Neutrophil (primary cell): ENCODE data around the gene MEPE.

Experiments
- H3K27ac ChIP-seq: fragments of 200-600 bp; sonication (generic); 2 replicates; pipeline ENCODE4 v1.5.1; 2016; ENCODE audit warnings: mild to moderate bottlenecking, moderate library complexity
- H3K27me3 ChIP-seq: fragments of 200-600 bp; sonication (generic); 2 replicates; pipeline ENCODE4 v1.6.0; 2016; ENCODE audit warnings: mild to moderate bottlenecking
- H3K36me3 ChIP-seq: fragments of 200-600 bp; sonication (generic); 2 replicates; pipeline ENCODE4 v1.5.1; 2017
- H3K4me1 ChIP-seq, 2 experiments: fragments of 200-600 bp in 1 of 2; sonication (generic) in 1 of 2; 1 replicate in 1 of 2; 2 replicates in 1 of 2; pipeline versions ENCODE4 v1.5.1 to v1.6.1; 2013 to 2016; ENCODE audit warnings: low read depth in 1 of 2, low read length in 1 of 2, mild to moderate bottlenecking in 1 of 2, moderate library complexity in 1 of 2; ENCODE audit not compliant: control insufficient read depth in 1 of 2, insufficient read depth in 1 of 2
- H3K4me3 ChIP-seq, 2 experiments: fragments of 200-600 bp in 1 of 2; sonication (generic) in 1 of 2; 1 replicate in 1 of 2; 2 replicates in 1 of 2; pipeline ENCODE4 v1.5.1; 2013 to 2016; ENCODE audit warnings: low read depth in 1 of 2, low read length in 1 of 2, mild to moderate bottlenecking in 1 of 2, moderate library complexity in 1 of 2
- H3K9me3 ChIP-seq: fragments of 200-600 bp; sonication (generic); 2 replicates; pipeline ENCODE4 v1.5.1; 2016
- CTCF ChIP-seq: fragments of 200-600 bp; sonication (generic); IDR thresholded peaks from 2 replicates; pipeline ENCODE4 v1.5.1; 2016; ENCODE audit warnings: antibody characterized with exemption

Gene MEPE

GRCh38 chr4:87819281-87819919, 13.4 kb upstream of the MEPE start:
- no peak overlapping the region for H3K27ac ChIP-seq
- H3K4me3 ChIP-seq, result no peak overlapping the region
- no peak for TF ChIP-seq CTCF
- H3K36me3 ChIP-seq, result no peaks in the 10 kb centered on the region
- no peaks in the 10 kb centered on the region for H3K4me1 ChIP-seq
- no peaks in the 10 kb centered on the region for H3K9me3 ChIP-seq
- no peaks in the 10 kb centered on the region for H3K27me3 ChIP-seq

- H3K36me3 ChIP-seq, result no peaks in the 10 kb centered on the region
- H3K4me3 ChIP-seq, result no peak overlapping the region
- H3K27ac ChIP-seq, result no peak overlapping the region
- TF ChIP-seq CTCF, result no peak
- H3K27me3 ChIP-seq, result no peaks in the 10 kb centered on the region
- H3K4me1 ChIP-seq, result no peaks in the 10 kb centered on the region
- H3K9me3 ChIP-seq, result no peaks in the 10 kb centered on the region
Observed at GRCh38 chr4:87823200-87823599, 9.6 kb upstream of the MEPE start.

- TF ChIP-seq CTCF, result no peak
- Histone ChIP-seq H3K9me3 (no peaks in the 10 kb centered on the region), H3K27me3 (no peaks in the 10 kb centered on the region), H3K4me1 (no peaks in the 10 kb centered on the region), H3K27ac (no peak overlapping the region), H3K4me3 (no peak overlapping the region), H3K36me3 (no peaks in the 10 kb centered on the region)
Observed at GRCh38 chr4:87823724-87824123, 9.0 kb upstream of the MEPE start.

GRCh38 chr4:87824352-87824751, 8.4 kb upstream of the MEPE start:
- Histone ChIP-seq H3K36me3 (no peaks in the 10 kb centered on the region), H3K4me1 (no peaks in the 10 kb centered on the region), H3K9me3 (no peaks in the 10 kb centered on the region), H3K27me3 (no peaks in the 10 kb centered on the region), H3K27ac (no peak overlapping the region), H3K4me3 (no peak overlapping the region)
- TF ChIP-seq CTCF, result no peak

- no peaks in the 10 kb centered on the region for H3K9me3 ChIP-seq
- no peak overlapping the region for H3K4me3 ChIP-seq
- no peaks in the 10 kb centered on the region for H3K27me3 ChIP-seq
- no peak overlapping the region for H3K27ac ChIP-seq
- H3K4me1 ChIP-seq, result no peaks in the 10 kb centered on the region
- no peak for TF ChIP-seq CTCF
- no peaks in the 10 kb centered on the region for H3K36me3 ChIP-seq
Observed at GRCh38 chr4:87834401-87834800, 1.6 kb downstream of the MEPE start.

GRCh38 chr4:87835197-87835596, 2.4 kb downstream of the MEPE start:
- H3K27me3 ChIP-seq, result no peaks in the 10 kb centered on the region
- H3K27ac ChIP-seq, result no peak overlapping the region
- H3K4me1 ChIP-seq, result no peaks in the 10 kb centered on the region
- no peak overlapping the region for H3K4me3 ChIP-seq
- no peaks in the 10 kb centered on the region for H3K36me3 ChIP-seq
- no peaks in the 10 kb centered on the region for H3K9me3 ChIP-seq
- no peak for TF ChIP-seq CTCF
